Esophagus mucosa (tissue), 1 donor: ENCODE results near the gene SH3RF1. TPM values are rescaled to one million over a fixed set of nuclear protein-coding genes. Genes with fewer than 3 reads are reported as not detected.

Source experiments
- ATAC-seq: fragments of 200-7000 bp; cut with Tn5 transposase; one replicate; pipeline ENCODE4 v1.9.1; 2020
- total RNA-seq: library from RNA; stranded (reverse); gene quantifications from one replicate; pipeline ENCODE4 v1.2.4, GENCODE V29; 2023
- donor health status: DM: yes; HTN: yes; CAD: no.

Gene SH3RF1
- total RNA-seq, 1 donor from 2014 or later, result 5.4 TPM

DNA sequence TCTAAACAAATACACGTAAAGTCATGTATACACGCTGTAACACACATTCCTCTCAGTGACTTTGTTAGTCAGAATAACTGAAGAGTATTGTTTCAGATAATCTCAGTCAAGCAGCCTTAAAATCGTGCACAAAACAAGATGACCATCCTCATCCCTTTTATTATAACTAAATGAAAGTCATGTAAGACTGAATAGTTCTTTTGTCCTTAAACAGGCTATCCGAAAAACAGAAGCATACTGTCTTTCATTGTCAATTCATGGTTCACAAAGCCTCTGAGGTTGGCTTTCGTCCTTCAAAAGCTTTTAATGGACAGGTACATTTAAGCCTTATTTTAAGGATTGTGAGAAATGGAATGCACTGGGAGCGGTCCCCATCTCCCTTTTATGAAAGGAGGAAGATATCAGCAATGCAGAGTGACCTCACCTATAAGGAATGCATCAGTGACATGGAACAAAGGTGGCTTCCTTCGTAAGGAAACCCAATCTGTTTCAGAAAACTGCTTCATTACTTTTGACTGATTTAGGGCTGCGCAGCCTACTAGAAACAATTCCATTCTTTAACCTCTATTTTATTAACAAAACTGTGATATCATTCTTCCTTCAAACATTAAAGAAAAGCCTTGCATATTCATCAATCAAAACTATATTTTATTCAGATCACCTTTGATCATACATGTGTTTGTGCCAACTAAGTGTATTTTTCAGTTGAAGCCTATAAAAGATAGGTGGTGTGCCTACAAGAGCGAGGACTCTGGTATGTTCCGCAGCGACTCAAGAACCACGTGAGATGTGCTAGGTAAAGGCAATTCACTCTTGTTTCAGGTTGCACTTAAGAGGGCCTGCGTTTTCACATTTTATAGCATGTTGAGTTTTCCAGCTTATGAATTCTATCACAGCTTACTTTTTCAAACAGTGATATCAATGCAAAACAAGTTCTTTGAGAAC lies 19.2 kb downstream of the SH3RF1 start:
- peak; percentile 43 for ATAC-seq

DNA sequence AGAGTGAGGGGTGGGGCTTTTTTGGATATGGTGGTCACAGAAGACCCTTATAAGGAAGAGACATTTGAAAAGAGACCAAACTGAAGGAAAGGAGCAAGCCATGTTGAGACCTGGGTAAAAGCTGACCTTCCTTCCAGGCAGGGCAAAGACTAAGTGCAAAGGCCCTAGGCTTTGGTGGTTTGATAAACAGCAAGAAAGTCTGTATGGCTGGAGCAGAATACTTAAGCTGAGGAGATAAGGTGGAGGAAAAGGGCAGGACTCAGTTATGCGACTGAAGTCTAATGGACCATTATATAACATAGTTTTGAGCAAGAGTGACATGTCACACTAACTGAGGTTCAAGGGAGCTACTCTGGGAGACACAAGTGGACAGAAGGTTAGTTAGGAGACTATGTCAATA lies 20.0 kb downstream of the SH3RF1 start:
- ATAC-seq, result no peak

DNA sequence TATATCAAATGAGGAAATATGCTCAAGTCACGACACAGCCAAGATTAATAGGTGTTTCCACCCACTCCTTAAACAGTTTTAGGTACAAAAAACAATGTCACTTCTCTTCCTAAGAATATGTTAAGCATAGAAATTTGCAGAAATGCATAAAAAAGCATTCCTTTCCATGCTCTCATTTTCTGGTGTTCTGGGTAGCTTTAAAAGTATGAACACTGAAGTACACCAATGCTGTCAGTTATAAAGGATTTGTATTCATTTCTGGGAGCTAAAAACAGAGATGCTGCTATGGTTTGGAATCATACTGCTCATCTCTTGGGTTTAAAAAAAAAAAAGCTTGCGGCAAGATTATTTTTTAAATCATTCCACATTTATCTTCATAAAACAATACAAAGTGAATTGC lies 20.8 kb downstream of the SH3RF1 start:
- no peak for ATAC-seq

DNA sequence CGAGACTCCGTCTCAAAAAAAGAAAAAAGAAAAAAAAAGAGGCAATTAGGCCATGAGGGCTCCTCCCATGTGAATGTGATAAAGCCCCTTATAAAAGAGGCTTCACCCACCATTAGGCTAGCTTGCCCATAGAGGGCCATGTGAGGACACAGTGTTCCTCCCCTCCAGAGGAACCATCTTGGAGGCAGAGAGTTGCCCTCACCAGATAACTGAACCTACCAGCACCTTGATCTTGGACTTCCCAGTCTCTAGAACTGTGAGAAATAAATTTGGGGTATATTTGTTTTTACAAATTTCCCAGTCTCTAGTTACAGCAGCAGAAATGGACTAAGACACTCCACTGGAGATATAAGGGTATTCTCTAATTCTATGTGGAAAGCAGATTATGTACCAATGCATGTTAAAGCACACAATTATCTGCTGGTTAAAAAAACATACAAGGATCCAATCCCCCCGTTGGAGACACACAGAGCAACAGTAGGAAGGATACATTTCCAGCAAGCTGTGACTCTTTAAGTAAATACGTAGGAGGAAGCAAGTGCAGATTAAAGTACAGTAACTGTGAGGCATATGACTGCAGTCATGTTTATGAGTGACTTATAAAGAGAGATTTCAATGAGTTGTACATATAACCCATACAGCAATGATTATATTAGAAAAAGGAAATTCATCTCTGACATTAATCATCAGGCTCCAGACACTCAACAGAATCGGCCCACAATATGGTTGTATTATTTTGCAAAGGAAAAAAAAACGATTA lies 21.4 kb downstream of the SH3RF1 start:
- ATAC-seq, result peak; percentile 87

DNA sequence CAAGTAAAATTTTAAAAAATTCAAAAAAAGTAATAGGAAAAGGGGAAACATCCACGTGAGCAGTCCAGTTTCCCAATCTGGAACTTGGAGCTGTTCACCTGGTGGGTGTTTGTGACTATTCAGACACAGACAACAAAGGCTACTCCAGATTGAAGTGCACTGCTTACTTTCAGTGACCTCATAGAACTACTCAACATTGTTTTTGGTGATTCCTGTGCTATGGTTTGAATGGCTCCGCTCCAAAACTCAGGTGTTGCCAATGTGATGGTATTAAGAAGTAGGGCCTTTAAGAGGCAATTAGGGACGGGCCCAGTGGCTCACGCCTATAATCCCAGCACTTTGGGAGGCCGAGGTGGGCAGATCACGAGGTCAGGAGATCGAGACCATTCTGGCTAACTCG lies 22.1 kb downstream of the SH3RF1 start:
- no peak for ATAC-seq

DNA sequence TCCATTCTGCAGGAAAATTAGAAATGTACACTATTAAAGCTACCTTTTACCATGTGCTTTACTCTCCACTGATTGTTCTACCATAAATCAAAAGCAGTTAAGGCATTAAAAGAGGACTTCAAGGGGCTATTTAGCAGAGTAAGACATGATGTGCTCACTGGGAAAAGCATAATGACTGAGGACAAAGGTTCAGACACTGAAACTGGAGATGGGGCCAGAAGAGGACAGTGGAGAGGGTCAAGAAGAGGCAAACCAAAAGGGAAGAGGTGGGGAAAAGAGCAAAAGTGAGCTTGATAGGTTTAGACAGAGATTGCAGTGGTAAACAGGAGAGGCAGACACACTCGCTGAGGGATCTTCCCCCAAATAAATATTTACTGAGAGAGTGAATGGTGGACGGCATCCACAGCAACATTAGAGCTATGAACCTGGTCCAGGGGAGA lies 23.8 kb downstream of the SH3RF1 start:
- no peak for ATAC-seq

DNA sequence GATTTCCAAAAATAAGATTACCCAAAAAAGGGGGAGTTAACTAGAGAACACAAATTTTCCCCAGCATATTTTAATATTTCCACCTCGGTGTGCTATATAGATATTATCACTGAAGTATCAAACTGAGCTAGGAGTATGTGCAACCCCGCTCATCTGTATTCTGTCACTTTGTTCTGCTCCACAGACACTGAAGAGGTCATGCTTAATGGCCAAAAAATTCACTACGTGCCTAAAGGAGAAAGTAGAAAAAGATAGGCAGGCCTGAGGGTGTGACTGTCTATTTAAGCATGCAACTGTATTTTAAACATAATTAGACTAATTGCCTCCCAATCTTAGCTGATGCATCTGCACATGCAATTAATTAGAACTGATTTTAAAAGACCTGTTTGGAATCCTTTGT lies 24.5 kb downstream of the SH3RF1 start:
- no peak for ATAC-seq

DNA sequence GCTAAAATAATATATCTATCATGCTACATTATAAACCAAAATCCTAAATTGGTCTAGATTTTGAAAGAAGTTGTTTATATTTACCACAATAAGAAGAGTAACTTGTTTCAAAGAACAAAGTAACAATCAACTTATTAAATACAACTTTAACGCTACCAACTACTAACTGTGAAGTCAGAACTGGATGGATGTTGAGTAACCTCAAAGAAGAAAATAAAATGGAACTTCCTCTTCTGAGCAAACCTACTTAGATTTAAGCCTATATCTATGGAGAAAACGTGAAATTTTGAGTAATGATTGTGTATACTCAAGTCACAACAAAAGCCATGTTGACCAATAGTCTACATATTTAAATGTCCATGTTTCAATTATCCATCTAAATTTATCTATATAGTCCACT lies 25.7 kb downstream of the SH3RF1 start:
- no peak for ATAC-seq

DNA sequence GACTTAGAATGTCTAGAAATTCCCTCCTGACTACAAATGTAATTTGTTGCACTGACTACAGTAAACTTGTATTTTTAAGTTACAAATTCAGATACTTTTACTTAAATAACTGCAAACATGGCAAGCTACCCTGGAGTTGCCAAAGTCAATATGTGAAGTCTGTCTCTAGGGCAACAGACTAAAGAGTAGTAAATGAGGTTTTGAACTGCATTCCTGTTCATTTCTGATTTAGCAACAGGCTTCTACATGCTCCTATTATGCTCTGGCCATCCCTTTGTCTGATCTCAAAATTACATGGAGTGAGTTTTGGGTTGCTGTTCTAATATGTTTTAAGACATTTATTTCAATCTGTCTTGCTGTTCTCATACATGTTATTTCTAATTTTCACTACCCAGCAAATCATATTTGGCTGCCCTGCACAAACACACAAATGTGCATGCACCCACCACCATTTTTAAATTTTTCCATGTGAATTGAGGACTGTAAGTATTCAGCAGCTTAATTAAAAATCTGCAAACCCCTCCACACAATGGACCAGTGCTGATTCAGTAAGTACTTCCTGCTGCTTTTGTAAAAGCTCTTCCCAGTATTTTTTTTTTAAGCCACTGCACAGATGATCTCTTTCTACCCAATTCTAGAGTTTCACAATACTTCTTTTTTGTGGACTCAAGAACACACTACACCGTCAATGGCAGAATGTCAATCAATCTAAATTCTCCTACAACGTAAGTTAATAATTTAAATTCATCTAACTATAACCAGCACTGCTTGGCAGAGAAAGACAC lies 26.7 kb downstream of the SH3RF1 start:
- peak; percentile 52 for ATAC-seq

DNA sequence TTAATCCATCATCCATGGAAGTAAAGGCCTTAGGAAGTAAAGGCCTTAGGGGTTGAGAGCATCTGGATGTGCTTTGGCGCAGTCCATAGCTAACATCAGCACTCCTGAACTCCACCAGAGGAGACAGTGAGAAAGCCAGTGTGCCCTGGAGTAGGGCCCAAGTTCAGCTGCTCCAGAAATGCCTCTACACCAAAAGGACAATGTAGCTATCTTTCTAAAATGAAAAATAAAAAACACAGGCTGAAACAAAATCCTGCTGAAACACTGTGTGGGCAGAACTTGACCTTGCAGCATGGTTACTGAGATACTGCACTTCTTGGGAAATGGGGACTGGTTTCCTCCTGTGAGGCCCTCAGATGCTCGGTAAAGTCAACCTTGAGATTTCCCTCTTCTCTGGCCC lies 29.3 kb downstream of the SH3RF1 start:
- no peak for ATAC-seq

DNA sequence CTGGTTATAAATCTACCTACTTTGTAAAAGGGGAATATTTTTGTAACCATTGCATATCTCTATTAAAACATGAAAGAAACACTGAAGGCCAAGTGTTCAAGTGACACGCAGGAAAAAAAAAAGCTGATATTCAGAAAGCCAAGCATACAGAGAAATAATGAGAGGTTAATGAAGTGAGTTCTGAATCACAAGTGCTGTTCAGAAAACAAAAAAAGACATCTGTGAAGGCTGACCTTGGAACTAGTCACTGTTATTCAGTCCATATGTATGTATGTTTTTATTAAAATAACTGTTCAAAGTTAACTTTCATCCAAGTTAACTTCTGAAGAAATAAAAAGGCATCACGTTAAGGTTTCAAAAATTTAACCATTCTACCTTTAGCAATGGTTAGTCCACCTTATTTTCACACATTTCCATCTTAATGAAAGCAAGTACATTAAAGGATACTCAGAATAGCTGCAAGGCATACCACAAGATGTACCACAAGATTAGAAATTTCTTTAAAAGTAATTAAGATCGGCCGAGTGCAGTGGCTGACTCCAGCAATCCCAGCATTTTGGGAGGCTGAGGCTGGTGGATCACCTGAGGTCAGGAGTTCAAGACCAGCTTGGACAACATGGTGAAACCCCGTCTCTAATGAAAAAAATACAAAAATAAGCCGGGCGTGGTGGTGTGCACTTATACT lies 31.4 kb downstream of the SH3RF1 start:
- ATAC-seq, result no peak

DNA sequence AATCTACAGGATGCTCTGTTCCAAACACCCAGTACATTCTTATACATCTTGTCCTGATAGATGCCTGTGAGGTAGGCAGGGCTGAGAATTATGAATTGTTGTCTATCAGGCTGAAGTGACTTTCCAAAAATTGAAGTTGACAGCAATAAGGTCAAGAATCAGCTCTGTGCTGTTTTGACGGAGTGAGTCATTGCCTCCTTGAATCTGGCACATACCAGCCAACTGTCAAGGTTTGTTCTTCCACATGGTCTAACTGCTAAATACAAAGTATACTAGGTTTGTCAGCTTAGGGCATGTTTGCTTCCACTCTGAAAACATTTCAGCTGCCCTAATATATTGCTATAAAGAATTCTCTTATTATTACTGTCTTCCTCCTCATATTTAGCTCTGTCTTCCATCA lies 32.3 kb downstream of the SH3RF1 start:
- ATAC-seq, result peak; percentile 91

DNA sequence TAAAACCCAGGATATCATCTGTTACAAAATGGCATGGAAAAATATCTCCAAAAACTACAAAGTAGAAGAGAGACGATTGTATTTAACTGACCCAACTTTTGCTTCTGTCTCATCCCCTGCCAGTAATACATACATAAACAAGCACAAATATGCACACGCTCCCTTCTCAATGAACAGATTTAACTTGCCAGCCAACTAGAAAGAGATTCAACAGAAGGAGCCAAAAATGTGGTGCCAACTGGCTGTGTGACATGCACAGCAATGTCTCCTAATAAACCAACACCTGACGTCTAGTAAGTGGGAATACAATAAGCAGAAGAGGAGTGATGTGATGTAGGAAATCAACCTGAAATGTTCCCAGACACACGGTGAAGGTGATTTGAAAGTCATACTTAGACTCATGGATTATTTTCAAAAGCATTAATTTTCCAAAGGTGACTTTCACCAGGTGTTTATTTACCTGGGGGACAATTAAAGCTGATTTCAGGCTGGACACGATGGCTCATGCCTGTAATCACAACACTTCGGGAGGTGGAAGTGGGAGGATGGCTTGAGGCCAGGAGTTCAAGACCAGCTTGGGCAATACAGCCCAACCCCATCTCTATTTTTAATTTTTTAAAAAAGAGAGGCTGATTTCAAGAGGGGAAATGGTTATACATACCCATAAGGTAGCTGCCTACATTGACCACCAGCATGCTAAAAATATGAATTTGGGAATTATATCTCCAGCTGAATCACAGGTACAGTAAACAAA lies 33.7 kb downstream of the SH3RF1 start:
- no peak for ATAC-seq

DNA sequence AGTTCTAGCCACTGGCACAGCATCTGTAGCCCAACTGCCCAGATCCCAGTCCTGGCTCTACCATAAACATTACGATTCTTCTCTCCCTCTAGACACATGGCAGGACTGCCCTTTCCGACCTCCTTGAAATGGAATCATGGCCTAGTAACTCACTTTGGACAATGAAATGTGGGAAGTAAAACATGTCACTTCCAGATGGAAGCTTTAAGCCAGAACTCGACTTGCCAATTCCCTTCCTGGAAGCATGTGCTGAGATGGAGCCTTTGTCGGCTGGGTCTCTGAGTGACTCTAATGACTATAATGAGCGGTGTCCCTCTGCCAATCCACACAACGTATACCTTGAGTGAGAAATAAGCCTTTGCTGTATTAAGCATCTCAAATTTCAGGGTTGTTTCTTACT lies 34.7 kb downstream of the SH3RF1 start:
- ATAC-seq, result no peak

DNA sequence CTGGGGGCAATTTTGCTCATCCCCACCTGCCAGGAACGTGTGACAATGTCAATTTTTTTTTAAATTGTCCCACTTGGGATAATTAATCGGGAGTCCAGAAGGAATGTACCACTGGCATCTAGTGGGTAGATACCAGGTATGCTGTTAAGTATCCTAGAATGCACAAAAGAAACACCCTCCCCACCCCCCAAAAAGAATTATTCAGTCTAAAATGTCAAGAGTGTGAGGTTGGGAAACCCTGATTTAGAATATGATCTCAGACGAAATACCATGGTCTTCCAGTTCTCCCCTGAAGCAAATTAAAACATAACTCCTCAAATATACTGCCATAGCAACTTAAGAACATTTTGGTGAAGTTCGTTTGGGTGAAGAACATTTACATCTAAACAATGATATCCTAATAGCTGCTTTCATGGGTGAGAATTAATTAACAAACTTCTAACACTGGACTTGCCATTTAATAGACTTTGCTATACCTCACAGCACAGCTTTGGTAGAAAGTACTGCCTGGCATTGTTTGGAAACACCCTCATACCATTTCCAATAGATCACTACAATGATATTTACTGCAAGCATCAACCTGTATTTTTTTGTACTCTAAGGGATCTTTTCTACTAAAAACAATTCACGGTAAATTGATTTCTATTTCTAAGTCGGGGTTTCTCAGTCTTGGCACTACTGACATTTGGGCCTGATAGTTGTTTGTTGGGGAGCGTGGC lies 36.5 kb downstream of the SH3RF1 start:
- peak; percentile 27 for ATAC-seq

DNA sequence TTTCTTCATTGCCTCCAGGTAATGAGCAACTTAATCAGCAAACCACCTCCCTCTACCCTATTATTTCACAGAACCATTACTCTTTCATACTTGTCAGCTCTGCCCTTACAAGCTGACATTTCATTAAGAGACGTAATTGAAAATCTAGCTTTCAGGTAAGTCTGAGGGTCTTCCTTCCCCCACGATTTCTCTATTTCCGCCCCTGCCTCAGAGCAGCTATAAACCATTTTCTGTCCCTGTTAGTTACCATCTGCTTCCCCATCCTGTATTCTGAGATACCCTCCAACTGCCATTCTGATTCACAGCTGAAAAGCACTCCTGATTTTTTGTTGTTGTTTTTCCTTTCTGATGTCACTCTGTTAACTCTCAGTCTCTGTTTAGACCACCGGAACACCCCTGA lies 37.1 kb downstream of the SH3RF1 start:
- no peak for ATAC-seq

DNA sequence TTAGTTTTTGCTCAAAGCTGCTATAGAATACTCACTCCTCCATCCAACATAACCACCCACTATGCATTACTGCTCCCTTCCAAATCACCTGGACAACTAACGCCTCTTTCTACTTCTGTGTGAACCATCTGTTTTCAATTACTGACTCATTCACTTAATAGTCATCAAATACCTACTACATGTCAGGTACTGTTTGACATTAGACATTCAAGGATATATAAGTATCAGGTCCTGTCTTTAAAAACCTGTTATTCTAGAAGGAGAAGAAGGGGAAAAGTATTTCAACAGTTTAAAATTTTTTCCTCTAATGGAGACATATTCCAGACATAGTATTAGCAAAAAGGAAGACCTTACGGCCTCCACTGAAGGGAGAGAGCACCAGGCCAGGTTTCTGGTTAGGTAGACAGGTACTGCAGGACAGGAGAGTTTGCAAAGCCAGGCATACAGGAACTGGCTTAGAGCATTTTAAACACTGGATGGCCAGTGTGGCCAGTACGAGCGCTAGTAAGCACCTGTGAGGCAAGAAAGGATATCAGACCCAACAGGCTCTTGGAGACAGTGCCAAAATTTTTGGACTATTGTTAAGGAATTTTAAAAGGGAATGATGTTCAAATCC lies 39.0 kb downstream of the SH3RF1 start:
- peak; percentile 95 for ATAC-seq

DNA sequence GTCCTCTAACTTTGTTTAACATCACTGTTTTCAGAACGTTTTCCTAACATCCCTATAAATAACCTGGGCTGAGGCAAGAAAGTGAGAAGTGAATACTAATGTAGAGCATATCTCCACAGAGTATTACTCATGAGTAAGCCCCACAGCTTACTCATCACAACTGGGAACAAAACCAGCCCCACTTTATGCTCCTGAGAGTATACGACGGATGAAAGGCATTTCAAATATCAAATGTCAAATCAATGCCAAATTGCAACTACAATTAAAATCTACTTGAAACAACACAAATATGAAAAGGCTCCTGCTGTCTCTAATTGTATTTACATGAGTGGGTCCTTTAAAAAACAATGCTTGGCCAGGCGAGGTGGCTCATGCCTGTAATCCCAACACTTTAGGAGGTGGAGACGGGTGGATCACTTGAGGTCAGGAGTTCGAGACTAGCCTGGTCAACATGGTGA lies 41.2 kb downstream of the SH3RF1 start:
- peak; percentile 75 for ATAC-seq

DNA sequence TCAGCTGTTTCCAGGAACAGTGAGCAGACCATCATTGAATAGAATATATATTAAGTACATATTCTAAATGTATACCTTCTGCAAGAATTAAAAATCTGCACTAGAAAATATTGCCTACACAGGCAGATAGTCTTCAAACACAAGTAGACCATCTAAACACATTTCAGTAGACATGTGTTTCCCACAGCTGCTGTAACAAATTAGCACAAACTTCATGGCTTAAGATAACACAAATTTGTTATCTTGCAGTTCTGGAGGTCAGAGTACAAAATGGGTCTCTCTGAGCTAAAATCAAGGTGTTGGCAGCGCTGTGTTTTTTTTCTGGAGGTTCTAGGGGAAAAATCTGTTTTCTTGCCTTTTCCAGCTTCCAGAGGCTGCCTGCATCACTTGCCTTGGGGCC lies 42.7 kb downstream of the SH3RF1 start:
- no peak for ATAC-seq

DNA sequence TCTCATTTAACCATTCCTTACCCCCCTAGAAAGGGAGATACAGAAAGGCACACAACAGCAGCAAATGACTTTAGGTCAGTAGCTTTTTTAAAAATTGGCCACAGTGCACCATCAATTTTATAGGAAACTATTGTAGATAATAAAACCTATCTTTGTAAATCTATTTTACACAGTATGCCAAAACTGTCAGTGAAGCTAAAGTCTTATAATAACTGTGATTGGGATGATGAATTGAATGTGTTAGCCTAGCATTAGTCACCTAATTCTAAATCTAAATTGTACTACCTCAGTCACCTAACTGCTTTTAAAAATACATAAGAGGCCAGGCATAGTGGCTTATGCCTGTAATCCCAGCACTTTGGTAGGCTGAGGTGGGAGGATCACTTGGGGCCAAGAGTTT lies 44.2 kb downstream of the SH3RF1 start:
- ATAC-seq, result peak; percentile 49
